Suprapubic skin (tissue), 3 donors: Measurements from ENCODE around the gene FRMD4A.

Experiments used
- CTCF ChIP-seq, 2 donors: fragments of 200-600 bp in 1 of 2; fragments of 450-650 bp in 1 of 2; sonication (generic) in 1 of 2; IDR thresholded peaks; one replicate each; pipeline ENCODE4 v1.5.1; 2016 to 2019; ENCODE audit warnings: antibody characterized with exemption in 2 of 2, mild to moderate bottlenecking in 1 of 2, moderate library complexity in 1 of 2
- POLR2A ChIP-seq, 2 donors: fragments of 450-650 bp; IDR thresholded peaks; one replicate each; pipeline ENCODE4 v1.6.1; 2017; ENCODE audit warnings: antibody characterized with exemption in 2 of 2, mild to moderate bottlenecking in 2 of 2, moderate library complexity in 2 of 2

GRCh38 chr10:14291296-14291695 is 39.4 kb downstream of the FRMD4A start:
- no peak for TF ChIP-seq CTCF (IDR thresholded peaks at IDR 0.05)
- no peak for TF ChIP-seq POLR2A (IDR thresholded peaks at IDR 0.05)
